OCI-M2 (cell line): ENCODE data around the gene SNAP23.

Experiments used
- DNase-seq: peaks from one replicate; lab custom pipeline; 2025; ENCODE audit not compliant: unreplicated experiment; lab: John Stamatoyannopoulos, UW

SNAP23 gene

GRCh38 chr15:42494998-42495360, 455 bp upstream of the SNAP23 start:
- DNase-seq = no peak

GRCh38 chr15:42498212-42499068, 3.0 kb downstream of the SNAP23 start:
- no peak for DNase-seq

DNA sequence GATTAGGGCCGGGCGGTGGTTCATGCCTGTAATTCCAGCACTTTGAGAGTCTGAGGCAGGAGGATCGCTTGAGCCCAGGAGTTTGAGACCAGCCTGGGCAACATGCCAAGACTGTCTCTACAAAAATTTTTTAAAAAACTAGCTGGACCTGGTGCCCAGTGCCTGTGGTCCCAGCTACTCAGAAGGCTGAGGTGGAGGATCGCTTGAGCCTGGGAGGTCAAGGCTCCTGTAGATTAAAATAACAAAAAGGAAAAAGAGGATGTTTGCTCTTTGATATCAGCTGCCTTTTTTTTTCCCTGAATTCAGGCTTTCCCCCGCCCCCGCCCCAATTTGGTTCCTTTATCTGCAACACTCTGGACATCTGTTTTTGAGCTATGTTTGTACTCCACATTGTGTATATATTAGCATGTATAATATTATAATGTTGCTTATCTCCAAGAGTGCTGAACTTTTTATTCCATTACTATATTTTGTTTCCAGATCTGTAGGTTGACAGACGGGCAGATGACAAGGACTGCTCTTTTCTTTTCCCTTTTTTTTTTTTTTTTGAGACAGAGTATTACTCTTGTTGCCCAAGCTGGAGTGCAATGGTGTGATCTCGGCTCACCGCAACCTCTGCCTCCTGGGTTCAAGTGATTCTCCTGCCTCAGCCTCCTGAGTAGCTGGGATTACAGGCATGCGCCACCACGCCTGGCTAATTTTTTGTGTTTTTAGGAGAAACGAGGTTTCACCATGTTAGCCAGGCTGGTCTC, 4.6 kb downstream of the SNAP23 start:
- peak; percentile 49 for DNase-seq

DNA sequence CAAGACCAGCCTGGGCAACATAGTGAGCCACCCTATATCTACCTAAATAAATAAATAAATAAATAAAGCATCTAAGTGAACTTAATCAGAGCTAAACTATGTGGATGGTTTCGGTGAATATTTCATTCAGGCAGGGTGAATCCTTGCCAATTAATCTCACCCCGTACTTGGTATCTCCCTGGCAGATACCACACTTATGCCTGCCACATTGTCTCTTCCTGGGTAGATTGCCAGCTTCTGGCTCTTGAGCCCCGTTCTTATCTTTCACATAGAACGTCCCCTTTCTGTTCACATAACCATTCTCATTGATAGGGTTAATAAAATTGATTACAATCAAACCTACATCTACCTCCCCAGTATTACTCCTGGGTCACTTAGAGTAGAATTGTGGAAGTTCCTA, 7.0 kb downstream of the SNAP23 start:
- DNase-seq = no peak

GRCh38 chr15:42503825-42504224, 8.4 kb downstream of the SNAP23 start:
- DNase-seq = no peak

- DNase-seq = no peak
Measured at GRCh38 chr15:42504631-42505030, 9.2 kb downstream of the SNAP23 start.

DNA sequence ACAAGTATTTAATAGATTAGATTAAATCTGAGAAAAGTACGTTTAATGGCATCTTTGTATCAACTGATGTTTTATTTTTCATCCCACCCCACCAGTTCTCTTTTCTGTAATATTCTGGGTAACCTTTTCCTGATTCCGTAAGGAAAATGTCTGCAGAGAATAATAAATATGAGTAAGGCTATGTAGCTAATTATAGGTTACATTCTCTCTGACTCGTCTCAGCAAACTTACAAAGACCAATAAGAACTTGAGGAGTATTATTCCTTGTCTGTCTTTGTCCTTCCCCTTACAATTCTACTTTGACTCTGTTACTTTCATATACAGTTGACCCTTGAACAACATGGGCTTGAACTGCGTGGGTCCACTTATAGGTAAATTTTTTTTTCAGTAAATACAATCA, 12.1 kb downstream of the SNAP23 start:
- DNase-seq = no peak

DNA sequence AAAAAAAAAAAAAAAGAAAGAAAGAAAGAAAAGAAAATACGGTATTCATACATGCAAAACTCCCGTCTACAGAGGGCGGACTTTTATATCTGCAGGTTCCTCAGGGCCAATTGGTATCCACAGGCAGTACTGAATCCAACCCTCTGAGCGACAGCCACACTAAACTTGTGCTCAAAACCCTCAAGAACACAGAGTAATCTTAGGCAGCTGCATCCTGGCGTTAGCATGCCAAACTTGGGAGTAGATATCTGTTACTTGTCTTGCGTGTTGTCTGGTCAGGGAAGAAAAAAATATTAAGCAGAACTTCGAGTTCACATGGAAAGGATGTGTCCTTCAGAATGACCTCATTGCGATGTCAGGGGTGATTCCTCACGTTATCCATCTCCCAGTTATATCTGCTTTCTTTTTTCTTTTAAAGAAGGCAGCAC, 12.8 kb downstream of the SNAP23 start:
- DNase-seq = no peak

DNA sequence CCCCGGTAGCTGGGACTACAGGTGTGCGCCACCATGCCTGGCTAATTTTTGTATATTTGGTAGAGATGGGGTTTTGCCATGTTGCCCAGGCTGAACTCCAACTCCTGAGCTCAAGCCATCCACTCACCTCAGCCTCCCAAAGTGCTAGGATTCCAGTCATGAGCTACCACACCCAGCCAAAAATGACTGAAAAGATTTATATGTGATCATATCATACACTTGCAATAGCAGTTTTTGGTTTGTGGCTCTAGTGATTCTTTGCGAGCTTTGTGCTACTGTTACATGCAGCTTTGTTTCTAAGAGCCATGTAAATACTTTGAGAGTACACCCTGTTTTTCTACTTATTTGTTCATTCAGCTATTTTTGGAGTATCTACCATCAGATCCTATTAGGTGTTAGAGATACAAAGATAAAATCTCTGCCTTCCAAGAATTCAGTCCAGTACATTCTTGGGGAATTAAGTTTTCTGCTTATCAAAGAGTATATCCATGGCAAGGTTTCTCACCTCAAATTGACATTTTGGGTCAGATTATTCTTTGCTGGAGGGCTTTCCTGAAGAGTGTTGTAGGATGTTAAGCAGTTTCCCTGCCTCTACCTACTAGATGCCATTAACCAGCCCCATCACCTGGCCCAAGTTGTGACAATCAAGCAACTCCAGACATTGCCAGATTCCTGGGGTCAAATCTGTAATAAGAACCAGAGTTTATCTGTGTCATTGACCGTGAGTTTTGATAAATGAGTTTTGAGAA, 15.0 kb downstream of the SNAP23 start:
- DNase-seq = no peak

- DNase-seq = no peak
Measured at GRCh38 chr15:42511007-42511391, 15.6 kb downstream of the SNAP23 start.

DNA sequence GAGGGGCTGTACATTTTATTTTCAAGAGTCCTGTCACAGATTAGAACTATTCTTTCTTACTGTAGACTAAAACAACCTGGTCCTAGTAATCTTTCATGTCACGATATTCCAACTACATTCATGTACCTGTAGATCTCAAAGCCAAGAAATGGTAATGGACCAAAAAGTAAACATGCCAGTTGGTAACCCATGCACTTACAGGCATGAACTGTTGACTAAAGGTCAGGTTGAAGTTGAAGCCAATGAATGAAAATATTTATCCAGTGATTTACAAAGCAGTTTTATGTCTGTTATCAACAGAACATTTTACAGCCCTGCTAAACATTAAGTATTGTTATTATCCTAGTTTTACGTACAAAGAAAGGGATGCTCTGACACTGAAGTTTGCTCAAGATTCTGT, 27.9 kb downstream of the SNAP23 start:
- DNase-seq = no peak

GRCh38 chr15:42528970-42529369, 33.5 kb downstream of the SNAP23 start:
- no peak for DNase-seq

DNA sequence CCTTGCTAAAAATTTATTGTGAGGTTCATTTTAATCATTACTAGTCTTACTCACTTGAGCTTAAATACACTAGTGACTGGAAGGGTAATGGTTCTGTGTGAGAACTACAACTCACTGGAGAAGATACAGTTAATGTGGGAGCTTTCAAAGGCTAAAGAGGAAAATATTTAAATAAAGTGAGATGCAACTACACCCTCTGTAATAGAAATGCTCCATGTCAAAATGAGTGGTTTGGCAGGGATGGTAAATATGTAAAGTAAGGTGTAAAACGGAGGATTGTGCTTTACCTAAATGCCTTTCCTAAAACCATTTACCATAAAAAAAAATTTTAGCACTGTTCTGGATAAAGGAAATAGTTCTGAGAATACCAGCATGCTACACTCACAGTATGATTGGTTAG, 37.8 kb downstream of the SNAP23 start:
- no peak for DNase-seq

- no peak for DNase-seq
Measured at GRCh38 chr15:42544853-42545629, 49.6 kb downstream of the SNAP23 start.

DNA sequence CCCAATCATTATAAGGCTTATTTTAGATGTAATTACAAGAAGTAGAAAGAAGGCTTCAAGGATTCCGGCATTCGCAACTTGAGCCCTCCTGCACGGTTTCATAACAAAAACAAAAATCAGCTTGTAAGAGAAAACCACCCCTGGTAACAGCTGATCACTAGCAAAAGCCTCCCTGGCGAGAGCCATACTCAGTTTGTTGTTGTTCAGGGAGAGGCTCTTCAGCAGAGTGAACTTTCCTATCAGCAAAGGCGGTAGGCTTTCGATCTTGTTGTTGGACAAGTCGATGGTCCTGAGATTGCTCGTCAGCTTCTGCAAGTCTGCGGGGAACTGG, 52.4 kb downstream of the SNAP23 start:
- DNase-seq = no peak

DNA sequence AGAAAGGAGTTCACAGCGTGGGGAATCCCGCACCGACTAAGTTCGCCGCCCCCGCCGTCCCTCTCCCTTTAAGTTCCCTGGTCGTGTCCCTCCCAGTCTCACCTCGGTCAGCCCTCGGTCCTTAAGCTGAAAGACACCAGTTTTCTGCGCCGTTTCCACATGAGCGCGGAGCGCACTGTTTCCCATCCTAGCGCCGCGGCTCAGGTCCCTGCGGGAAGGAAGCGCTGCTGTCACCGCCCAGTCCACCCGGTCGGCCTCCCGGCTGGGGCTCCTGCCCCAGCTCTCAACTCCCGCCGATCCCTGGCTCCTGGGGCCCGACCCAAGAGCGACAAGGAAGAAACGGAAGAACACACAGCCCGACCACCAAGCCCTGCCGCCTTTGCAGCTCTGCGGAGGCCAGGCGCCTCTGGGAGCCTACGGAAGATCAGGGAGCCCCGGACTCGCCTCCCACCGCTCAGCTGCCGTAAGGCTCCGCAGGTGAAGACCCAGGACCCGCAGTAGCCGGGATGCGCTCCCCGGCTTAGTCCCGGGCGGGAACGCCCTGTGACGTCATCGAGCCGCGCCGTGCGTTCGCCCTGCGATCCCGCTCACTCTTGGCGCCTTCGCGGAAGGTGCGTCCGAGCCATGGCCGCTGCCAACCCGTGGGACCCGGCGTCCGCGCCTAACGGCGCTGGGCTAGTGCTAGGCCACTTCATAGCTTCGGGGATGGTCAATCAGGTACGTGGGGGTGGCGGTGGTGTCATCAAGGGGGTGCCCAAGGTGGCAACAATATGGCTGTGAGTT, 53.0 kb downstream of the SNAP23 start, which contains the start of the genes HAUS2 and LRRC57:
TSS of gene HAUS2 (plus strand) at position 590 of the 783 bp plus-strand sequence. CDS start at position 625, 35 bp downstream.
TSS of gene LRRC57 (minus strand) at position 545 of the 783 bp plus-strand sequence. CDS start at position 186, 359 bp downstream.
- DNase-seq = peak; percentile 33

DNA sequence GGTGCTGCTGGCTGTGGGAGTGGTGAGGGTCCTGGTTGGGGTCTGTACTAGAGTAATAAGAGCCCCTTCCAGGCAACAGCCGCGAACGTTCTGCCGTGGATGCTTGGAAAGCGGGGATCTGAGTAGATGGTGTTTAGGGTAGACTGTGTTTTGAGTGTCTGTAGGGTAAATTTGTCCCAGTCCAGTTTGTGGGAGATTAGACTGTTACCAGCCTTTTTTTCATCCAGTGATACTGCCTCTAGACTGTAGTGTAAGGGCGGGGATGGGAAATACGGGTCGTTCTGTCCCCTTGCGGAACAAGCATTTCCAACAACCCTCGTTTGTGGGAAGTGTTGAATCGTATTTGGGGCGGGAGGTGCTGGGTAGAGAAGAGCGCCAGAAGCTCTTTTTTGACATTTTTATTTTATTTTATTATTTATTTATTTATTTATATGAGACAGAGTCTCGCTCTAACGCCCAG, 53.6 kb downstream of the SNAP23 start:
- peak; percentile 31 for DNase-seq

- DNase-seq = no peak
Measured at GRCh38 chr15:42549741-42550392, 54.4 kb downstream of the SNAP23 start.

- DNase-seq = no peak
Measured at GRCh38 chr15:42553554-42553953, 58.1 kb downstream of the SNAP23 start.
